ENCODE data around the gene YTHDC2. TPM values are rescaled to one million over a fixed set of nuclear protein-coding genes. Genes with fewer than 3 reads are reported as not detected.

The YTHDC2 gene
- total RNA-seq, result 10 to 100 TPM; 33.9 to 41.7 TPM
- 31.3 TPM for polyA plus RNA-seq (2013, experiment 1 of 2)
- polyA plus RNA-seq (2013, experiment 2 of 2), result 37.5 TPM
- 59.8 to 140 (median 90.2) reads per million in 172 experiments for total RNA-seq

DNA sequence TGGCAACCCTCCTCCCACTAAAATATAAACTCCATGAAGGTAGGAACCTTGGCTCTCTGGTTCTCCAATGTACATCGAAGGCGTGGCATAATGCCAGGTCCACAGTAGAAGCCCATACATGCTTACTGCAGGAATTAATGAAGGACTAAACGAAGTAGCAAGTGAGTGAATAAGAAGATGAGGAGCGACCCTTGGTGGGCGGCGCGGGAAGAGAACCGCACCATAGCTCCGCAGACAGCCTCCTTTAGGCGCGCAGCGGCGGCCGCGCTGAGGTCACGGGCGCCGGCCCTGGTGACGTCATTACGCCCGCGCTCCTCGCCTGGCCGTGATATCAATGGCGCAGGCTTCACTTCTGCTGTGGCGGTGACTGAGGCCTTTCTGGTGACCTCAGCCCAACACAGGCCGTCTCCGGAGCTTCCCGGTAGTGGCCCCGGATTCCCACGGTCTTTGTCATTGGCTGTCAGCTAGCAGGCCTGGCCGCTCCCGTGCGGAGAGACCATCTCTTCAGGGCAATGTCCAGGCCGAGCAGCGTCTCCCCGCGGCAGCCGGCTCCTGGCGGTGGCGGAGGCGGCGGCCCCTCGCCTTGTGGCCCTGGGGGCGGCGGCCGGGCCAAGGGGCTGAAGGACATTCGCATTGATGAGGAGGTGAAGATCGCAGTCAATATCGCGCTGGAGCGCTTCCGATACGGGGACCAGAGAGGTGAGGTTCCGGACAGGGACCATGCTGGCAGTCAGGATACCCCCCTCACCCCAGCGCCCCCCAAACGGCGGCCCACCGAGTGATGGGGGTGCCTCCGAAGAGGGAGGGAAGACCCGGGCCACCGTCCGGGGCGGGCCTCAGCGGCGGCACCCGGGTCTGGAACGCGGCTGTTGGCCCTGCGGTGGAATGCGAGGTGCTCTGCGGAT, at the start of gene YTHDC2:
TSS of gene YTHDC2 (plus strand) at position 311 of the 905 bp plus-strand sequence. CDS start at position 513, 202 bp downstream.
- Histone ChIP-seq H3K4me1 (ENCODE audit: insufficient read depth, low read length) (peaks cover 9% of the 10 kb centered on the region), H3K27ac (ENCODE audit: low read depth in 1 of 2, low read length in 2 of 2) (peak within 1 kb of the TSS; percentile 71 to 74), H3K27me3 (ENCODE audit: control insufficient read depth in 1 of 2, insufficient read depth in 2 of 2, low read length in 2 of 2) (peaks cover 0 to 10% of the 10 kb centered on the region in 2 experiments), H3K4me3 (ENCODE audit: low read length) (peak within 1 kb of the TSS; percentile 70), H3K36me3 (ENCODE audit: insufficient read depth, low read length) (no peaks in the 10 kb centered on the region), H3K9me3 (ENCODE audit: control insufficient read depth in 1 of 2, insufficient read depth in 1 of 2, low read length in 2 of 2) (no peaks in the 10 kb centered on the region)
- peak within 1 kb of the TSS; percentile 85 for H3K27ac Mint-ChIP-seq
- H3K4me1 Mint-ChIP-seq (ENCODE audit: low read depth), result peaks cover 42% of the 10 kb centered on the region
- CTCF ChIA-PET, result interaction anchor here (0.8 to 1.4 kb wide), 5 partner anchors 24 to 666 kb away, joined by 3 to 4 read pairs (median 3); no protein-coding TSS in a partner anchor
- POLR2A ChIA-PET, result interaction anchor here (0.6 to 2.8 kb wide), 12 partner anchors 9 to 1353 kb away, joined by 3 to 19 read pairs (median 4); partner anchors contain the start of genes DCP2 and MCC
- ATAC-seq (ENCODE audit: poor library complexity) (peak; percentile 95), DNase-seq (peak; percentile 76 to 95 (median 84))
- TF ChIP-seq, protein P1, sequence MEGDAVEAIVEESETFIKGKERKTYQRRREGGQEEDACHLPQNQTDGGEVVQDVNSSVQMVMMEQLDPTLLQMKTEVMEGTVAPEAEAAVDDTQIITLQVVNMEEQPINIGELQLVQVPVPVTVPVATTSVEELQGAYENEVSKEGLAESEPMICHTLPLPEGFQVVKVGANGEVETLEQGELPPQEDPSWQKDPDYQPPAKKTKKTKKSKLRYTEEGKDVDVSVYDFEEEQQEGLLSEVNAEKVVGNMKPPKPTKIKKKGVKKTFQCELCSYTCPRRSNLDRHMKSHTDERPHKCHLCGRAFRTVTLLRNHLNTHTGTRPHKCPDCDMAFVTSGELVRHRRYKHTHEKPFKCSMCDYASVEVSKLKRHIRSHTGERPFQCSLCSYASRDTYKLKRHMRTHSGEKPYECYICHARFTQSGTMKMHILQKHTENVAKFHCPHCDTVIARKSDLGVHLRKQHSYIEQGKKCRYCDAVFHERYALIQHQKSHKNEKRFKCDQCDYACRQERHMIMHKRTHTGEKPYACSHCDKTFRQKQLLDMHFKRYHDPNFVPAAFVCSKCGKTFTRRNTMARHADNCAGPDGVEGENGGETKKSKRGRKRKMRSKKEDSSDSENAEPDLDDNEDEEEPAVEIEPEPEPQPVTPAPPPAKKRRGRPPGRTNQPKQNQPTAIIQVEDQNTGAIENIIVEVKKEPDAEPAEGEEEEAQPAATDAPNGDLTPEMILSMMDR (IDR thresholded peaks at IDR 0.05), result peak; percentile 24
- H3K27me3 Mint-ChIP-seq, result peaks cover 23% of the 10 kb centered on the region
- H3K9me3 Mint-ChIP-seq, result no peaks in the 10 kb centered on the region
- intact Hi-C loops (cut with DNase I, micrococcal nuclease), result loop anchor here (2.0 to 10.0 kb wide), 7 partner anchors 135 to 1349 kb away; partner anchors contain the start of genes DCP2 (in 2 of the 2) and SRP19 (in 1 of the 2)
- H3K4me3 Mint-ChIP-seq, result peak within 1 kb of the TSS; percentile 90
- peaks cover 27% of the 10 kb centered on the region for H3K36me3 Mint-ChIP-seq (ENCODE audit: low read depth)

DNA sequence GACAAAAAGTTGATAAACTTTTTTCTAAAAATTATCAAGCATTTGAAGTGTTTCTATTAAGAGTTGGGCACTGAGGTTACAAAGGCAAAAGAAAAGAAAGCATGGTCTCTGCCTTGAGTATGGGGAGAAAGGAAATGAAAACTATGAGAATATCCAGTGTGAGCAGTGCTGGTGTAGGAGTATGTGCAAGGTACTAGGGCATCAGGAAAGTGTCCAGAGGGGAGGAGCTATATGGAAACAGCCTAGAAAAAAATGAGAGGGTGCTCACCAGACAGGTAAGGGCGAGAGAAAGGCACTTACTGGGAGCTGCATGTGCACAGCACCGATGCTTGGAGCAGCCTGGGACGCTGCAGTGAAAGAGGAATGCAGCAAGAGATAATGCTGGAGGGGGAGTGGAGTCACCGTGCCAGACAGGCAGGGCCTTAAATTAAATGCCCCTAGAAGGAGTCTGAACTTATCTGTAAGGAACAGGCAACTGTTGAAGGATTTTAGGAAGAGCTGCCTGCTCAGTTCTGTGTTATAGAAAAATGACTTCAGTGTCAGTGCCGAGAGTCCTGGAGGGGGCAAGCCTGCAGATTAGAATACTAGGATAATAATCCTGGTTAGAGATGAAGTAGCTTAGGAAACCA, 39.3 kb upstream of the YTHDC2 start:
- TF ChIP-seq, protein P1 (IDR thresholded peaks at IDR 0.05), result no peak
- H3K27ac Mint-ChIP-seq, result no peak overlapping the region
- no peaks in the 10 kb centered on the region for H3K36me3 ChIP-seq (ENCODE audit: insufficient read depth, low read length)
- no peaks in the 10 kb centered on the region for H3K4me1 ChIP-seq (ENCODE audit: insufficient read depth, low read length)
- DNase-seq, result no peak
- peaks cover 11 to 18% of the 10 kb centered on the region in 2 experiments for H3K27me3 ChIP-seq (ENCODE audit: control insufficient read depth in 1 of 2, insufficient read depth in 2 of 2, low read length in 2 of 2)
- H3K4me1 Mint-ChIP-seq (ENCODE audit: low read depth), result no peaks in the 10 kb centered on the region
- ChIA-PET POLR2A (no interaction called here), CTCF (no interaction called here)
- intact Hi-C loops (cut with DNase I, micrococcal nuclease), result loop anchor here in 1 of 2 experiments (2.0 kb wide), 1 partner anchor 61 kb away; no protein-coding TSS in a partner anchor
- H3K9me3 Mint-ChIP-seq, result no peaks in the 10 kb centered on the region
- H3K27ac ChIP-seq (ENCODE audit: low read depth in 1 of 2, low read length in 2 of 2), result no peak overlapping the region
- no peak overlapping the region for H3K4me3 Mint-ChIP-seq
- peaks cover 0 to 6% of the 10 kb centered on the region in 2 experiments for H3K9me3 ChIP-seq (ENCODE audit: control insufficient read depth in 1 of 2, insufficient read depth in 1 of 2, low read length in 2 of 2)
- no peak for ATAC-seq (ENCODE audit: poor library complexity)
- H3K36me3 Mint-ChIP-seq (ENCODE audit: low read depth), result no peaks in the 10 kb centered on the region
- H3K4me3 ChIP-seq (ENCODE audit: low read length), result no peak overlapping the region
- H3K27me3 Mint-ChIP-seq, result peaks cover 43% of the 10 kb centered on the region

DNA sequence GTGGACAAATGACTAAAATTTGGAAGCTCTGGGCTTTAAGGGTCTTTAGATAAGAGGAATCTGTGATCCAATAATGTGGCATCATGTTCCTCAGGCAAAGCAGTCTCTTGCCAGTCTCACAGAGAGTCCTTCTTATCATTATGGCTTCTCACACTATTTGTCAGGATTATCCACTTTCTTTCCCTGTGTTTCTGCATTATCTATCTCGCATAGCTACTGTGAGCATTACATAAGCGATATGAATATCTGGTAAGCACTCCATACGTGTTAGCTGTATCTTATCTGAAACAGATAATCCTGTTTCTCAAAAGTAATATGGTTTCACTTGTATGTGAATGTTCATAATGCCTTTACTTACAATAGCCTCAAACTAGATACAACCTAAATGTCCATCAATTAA, 34.8 kb upstream of the YTHDC2 start:
- H3K27ac ChIP-seq (ENCODE audit: low read depth in 1 of 2, low read length in 2 of 2), result no peak overlapping the region
- H3K9me3 ChIP-seq (ENCODE audit: control insufficient read depth in 1 of 2, insufficient read depth in 1 of 2, low read length in 2 of 2), result no peaks in the 10 kb centered on the region
- no peaks in the 10 kb centered on the region for H3K36me3 ChIP-seq (ENCODE audit: insufficient read depth, low read length)
- H3K4me1 ChIP-seq (ENCODE audit: insufficient read depth, low read length), result no peaks in the 10 kb centered on the region
- Mint-ChIP-seq H3K36me3 (ENCODE audit: low read depth) (no peaks in the 10 kb centered on the region), H3K4me1 (ENCODE audit: low read depth) (no peaks in the 10 kb centered on the region), H3K27me3 (peaks cover 51% of the 10 kb centered on the region), H3K4me3 (no peak overlapping the region), H3K9me3 (no peaks in the 10 kb centered on the region), H3K27ac (no peak overlapping the region)
- no peak overlapping the region for H3K4me3 ChIP-seq (ENCODE audit: low read length)
- CTCF ChIA-PET, result no interaction called here
- H3K27me3 ChIP-seq (ENCODE audit: control insufficient read depth in 1 of 2, insufficient read depth in 2 of 2, low read length in 2 of 2), result peaks cover 12 to 13% of the 10 kb centered on the region in 2 experiments
- intact Hi-C loops (cut with DNase I, micrococcal nuclease), result no loop called here
- no peak for ATAC-seq (ENCODE audit: poor library complexity)
- no peak for DNase-seq
- POLR2A ChIA-PET, result no interaction called here
- TF ChIP-seq, protein P1 (IDR thresholded peaks at IDR 0.05), result no peak

Data from CD4-positive, alpha-beta T cell (primary cell).